Measurements from ENCODE around the gene SPATA3.

GRCh38 chr2:230954746-230955145 is 41.2 kb upstream of the SPATA3 start:
- TF ChIP-seq GATA2 (IDR thresholded peaks at IDR 0.05; ENCODE audit: low read depth, low read length) (no peak), GATA3 (IDR thresholded peaks at IDR 0.05; ENCODE audit: low read depth, low read length) (no peak)

All from SH-SY5Y (cell line).